Epithelial cell of prostate (primary cell): Measurements from ENCODE around the gene CPED1.
"Not testable (repeated sequence)": the region's sequence is repeated elsewhere in the genome, so short reads cannot be mapped to it uniquely, and the experiment has no call there.

Source experiments
- DNase-seq: peaks from one replicate; pipeline ENCODE4 v3.0.0-alpha.2; 2011; ENCODE audit warnings: low read depth, low spot score
- H3K27ac ChIP-seq: fragments of 450-650 bp; 2 replicates; pipeline ENCODE4 v1.5.1; 2017; ENCODE audit warnings: mild to moderate bottlenecking

CPED1 gene

DNA sequence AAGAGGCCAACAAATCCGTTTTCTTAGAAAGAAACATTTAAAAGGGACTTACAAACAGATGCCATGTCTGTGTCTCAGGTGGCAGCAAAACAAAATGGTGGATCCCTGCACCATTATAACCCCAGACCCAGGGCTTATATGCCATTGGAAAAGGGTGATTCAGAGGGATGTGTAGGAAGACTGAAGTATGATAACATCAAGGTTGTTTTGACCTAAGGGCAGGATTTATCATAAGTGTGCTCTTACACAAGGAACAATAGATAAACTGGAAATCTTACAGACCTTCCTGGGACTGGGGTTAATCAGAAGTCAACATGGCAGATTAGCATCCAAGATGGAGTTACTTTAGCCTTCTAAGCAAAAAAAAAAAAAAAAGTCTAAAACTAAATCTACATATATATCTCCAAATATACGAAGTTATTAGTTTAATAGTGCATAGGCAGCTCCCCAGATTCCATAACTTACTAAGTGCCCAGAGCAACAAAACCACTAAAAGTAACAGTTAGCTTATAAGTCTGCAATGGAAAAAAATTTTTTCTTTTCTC lies 306.0 kb downstream of the CPED1 start:
- H3K27ac ChIP-seq: no peak overlapping the region
- no peak for DNase-seq

DNA sequence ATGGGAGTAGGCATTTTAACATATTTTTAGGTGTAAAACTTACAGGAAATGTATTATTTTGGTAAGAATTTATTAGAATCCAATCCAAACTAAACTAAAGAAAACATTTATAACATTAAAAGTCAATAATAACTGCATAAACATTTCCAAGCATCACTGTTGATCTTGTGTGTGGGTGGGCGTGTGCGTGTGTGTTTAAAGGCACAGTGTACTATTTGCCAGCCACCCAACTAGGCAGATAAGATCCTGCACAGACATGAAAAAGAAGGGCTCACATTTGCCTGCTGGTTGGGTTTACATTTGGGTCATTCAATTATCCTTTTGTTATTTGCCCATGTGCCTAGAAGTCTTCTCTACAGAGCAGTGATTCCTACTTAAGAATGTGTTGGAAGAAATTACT lies 309.3 kb downstream of the CPED1 start:
- no peak for DNase-seq
- no peak overlapping the region for H3K27ac ChIP-seq

DNA sequence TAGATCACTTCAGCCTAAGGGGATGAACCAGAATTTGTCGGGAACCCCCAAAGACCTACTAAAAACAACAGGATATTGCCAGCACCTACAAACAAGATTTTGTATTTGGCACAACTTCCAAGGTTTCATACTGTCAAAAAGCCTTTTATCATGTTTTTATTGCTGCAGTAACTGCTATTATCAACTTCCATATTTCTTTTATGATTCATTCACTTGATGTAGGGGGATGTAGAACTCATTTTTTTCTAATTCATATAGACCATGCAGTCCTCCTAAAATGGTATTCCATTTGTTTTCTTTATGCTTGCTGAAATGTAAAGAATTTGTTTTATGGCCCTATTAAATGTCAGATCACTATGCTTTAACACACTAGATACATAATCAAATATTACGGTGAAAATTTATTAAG lies 310.3 kb downstream of the CPED1 start:
- no peak overlapping the region for H3K27ac ChIP-seq
- no peak for DNase-seq

DNA sequence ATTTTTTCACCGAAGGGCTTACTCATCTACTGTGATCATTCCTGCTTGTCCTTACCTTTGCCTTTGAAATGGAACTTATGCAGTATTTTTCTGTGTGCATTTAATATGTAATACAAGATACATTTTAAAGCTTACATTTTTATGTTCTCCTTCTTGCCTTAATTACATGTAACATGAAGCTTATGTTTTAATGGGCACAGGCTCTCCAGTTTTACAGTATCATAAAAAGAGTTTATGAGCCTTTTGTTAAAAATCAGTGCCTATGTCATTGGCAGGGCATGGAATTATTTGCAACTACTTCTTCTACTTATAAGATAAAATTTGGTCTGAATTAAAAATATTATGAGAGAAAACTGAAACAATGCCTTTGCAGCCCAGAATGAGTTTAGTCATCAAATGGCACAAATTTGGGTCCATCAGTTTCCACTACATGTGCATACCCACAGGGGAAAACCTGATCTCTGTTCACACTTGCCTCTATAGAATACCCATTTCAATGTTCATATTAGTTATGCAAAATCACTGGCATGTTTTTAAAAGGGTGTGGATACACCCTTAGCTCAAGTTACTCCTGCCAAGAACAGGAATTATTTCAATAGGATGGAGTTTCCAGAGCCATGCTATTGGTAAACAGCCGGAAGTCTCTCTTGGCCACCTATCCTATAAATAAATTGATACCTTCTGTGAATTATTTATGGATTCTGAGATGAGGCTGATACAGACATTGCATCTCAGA lies 312.3 kb downstream of the CPED1 start:
- H3K27ac ChIP-seq: peak overlapping the region; percentile 63
- DNase-seq: no peak

DNA sequence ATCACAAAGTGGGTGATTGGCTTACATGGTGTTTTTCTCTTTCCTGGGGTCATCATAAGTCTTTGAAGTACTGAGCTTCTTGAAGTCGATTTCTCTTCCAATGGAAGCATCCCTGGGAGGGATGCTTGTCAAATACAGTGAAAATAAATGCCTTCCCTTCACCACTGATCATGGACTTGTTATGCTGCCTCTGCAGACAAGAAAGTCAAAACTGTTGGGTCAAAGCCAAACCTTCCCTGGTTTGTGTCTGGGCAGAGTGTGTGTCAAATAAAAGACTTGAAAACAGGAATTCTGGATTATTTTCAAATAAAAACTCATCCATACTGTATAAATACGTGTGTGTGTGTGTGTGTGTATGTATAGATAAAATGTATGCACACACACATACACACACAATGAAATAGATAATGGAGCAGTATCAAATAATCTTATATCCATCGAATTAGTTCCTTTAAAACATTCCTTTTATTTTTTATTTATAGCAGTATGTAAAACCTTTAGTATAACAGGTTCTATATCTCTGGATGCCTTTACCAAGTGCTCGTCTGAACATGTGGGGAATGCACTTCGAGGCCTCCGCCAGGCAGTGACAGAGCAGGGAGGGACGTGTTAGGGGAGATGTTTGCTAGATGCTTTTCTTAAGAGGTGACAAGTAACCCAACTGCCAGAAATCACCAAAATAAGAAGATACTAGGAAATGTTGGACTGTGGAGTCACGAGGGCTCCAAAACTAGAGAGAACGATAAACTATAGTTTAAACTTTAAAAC lies 313.1 kb downstream of the CPED1 start:
- peak overlapping the region; percentile 63 for H3K27ac ChIP-seq
- DNase-seq: no peak

DNA sequence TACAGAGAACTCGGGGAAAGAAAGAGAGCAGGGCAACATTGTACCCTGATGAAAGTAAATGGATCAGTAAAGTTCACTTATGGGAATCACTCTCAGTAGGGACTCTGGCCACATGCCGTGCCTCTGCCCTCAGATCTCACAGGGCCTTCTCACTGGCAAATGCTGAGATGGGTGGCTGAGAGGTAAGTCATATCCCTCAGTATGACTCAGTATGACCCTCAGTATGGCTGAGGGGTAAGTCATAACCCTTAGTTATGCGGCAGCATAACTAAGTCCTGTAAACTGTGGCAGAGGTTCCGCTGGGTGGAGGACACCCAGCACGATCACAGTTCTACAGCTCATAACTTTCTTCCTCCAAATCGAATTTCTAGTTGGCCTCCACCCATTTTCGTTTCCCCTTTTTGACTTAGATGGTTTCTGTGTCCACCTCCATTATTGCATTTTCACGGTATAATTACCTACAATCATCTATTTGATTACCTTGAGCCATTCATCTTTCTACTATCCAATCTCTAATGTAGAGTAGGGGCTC lies 313.8 kb downstream of the CPED1 start:
- peak overlapping the region; percentile 63 for H3K27ac ChIP-seq
- DNase-seq: no peak

DNA sequence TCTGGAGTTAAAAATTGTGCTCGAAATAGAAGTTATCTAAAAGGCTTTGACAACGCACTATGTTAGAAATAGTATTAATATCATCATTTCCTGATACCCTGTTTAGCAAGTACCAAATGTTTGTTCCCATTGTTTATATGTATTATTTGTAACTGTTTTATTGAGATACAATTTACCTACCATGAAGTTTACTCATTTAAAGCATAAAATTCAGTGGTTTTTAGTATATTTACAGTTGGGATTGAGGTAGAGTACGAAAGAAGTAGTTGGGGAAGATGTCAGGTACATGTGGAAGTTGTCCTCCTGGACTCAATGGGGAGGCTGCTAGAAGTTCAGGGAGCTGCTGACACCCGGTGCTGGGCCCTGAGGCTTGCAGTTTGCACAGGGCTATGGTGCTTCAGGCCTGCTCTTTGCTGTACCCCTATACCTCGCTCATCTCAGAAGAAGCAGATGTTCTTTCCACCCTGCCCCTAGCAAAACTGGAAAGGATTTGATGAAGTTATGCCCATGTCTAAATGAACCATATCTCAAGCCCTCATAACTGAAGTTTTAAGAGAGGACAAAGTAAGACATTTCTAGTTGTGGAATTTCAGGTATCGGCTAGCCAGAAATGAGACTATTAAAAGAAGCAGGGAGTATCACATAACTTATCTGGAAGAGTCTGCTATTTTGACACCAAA lies 315.1 kb downstream of the CPED1 start:
- no peak overlapping the region for H3K27ac ChIP-seq
- no peak for DNase-seq

DNA sequence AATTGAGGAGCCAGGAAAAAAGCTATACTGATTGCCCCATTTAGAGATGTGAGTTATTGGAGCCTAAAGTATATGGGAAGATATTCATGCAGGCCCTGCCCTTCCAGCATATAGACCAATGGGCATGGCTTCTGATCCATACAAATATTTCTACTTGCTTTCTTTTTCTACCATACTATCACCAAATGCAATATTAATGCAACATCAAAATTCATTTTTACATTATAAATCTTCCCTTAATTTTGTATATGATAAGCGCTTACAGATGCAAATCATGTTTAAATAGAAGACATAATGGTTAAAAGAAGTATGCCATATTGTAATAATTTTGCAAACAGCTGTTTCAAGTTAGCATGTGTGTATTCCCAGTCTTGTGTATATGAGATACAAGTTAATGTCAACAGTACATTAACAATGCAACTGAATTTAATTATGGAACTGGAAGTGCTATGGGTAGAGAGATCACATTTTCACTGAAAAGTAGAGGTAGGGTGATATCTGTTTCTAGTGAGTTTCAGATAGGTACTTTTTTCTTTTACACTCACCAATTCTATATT lies 315.7 kb downstream of the CPED1 start:
- DNase-seq: no peak
- H3K27ac ChIP-seq: no peak overlapping the region

DNA sequence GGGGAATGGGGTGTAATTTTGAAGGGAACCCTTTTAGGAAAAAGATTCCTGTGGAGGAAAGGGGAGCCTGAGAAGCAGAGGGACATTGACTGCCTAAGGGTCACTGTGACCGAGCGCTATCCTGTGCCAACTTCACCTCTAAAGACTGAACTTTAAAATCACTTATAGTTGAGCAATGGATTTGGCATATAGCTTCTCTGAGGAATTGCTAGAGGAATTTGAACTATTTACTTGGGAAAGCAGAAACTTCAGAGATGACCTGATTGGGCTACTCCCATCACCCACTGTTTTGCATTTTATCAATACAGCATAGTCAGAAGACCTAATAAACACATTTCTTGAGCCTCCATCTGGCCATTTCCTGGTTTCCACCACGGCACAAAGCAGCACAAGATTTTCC lies 316.6 kb downstream of the CPED1 start:
- no peak for DNase-seq

DNA sequence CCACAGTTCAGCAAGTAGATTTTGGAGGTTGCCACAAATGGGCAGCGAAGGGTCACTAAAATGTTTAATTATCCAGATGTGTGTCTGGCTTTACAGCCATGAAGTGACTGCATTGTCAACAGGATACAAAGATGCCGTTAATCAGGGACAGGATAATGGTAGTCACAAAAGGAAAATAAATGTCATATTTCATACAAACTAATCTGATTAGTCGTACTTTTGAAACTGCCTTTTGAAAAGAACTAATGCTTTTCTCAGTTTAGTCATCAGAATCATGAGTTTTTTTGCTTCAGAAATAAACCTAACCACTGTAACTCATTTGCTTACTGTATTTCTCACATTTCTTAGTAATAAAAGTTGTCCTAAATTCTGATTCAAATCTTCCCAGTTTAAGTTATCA lies 318.1 kb downstream of the CPED1 start:
- no peak for DNase-seq
- peak overlapping the region; percentile 26 for H3K27ac ChIP-seq

More for the DNA sequence above, 316.6 kb downstream of the CPED1 start:
- H3K27ac ChIP-seq: no peak overlapping the region

DNA sequence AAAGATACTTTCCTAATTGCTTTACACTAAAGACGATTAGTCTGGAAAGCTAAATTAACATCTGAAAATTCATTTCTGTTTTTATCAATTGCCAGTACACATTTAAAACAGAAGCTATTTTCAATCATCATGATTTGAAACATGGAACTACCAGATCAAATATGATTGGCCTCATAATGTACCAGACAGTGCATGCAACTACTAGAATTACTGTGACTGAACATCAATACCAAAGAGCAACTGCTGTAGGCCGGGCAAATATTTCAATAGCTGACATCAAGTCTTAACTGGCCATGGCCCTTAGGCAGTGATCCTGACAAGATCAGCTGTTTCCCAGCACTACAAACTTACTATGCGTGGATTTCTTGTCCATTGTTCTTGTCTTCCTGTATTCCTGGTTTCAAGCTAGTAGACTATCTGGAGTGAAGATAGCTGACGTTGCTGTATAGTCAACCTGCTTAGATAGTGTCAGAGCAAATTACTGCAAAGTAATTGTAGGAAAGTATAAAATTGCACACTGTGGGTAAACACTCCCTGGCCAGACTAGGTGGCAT lies 318.6 kb downstream of the CPED1 start:
- DNase-seq: peak; percentile 51
- peak overlapping the region; percentile 26 for H3K27ac ChIP-seq

DNA sequence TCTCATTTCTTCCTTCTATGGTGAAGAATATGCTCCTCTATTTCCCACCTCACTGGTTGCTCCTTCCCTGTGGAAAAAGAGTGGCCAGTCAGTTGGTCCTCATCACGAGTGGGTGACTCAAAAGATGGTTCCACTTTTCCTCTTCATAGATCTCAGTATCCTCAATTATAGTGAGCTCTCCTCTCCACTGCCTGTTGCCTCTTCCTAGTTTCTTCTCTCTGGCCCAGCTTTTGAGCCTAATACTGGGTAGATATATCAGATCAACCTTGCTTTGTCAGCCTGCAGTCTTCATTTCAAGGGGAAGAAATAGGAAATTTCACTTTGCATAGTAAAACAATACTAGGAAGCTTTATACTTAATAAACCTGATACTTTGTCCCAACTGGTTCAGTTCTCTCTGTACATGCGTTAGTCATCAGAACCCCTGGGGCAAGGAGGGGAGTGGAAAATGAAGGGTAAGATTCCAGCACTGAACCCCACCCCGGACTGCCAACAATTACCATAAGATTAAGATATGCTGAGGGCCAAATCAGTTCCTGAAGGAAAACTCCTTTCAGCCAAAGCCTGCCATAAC lies 324.8 kb downstream of the CPED1 start:
- H3K27ac ChIP-seq: peak overlapping the region; percentile 21
- DNase-seq: peak; percentile 20

DNA sequence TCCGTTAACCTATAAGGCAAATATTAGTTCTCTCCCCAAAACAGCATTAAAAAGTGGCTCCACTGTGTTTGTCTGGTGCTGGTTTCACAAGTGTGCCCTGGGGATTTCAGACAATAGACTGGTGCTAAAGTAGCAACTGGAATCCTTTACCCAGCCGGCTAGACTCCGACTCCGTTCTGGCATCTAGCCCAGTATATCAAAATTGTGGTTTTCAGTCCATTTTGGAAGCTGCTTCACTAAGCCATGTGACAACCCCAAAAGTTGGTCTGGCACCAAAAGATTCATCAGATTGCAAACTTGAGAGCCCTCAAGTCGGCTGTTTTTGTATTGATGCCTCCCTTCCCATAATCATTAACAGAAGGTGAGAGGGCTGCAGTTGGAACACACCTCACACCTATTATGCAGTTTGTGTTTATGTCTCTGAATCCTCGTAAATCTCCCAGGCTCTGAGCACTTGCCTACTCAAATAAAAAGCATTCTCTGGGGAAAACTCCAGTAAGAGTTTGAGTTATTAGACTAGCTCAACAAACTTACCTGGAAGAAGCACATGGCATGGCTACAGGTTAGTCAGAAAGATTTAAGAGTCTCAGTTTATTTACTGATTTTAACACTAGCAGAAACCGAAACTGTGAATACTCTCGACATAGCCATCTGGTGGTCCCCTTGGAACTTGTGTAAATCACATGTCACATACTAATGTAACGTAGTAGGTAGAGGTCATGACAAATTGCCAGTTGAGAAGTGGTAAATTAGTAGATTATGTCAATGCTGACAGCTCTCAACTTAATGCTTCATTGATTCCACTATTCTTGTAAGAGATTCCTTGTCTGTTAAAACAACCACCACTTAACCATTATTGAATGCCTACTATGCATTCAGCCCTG lies 325.5 kb downstream of the CPED1 start:
- peak; percentile 24 for DNase-seq
- peak overlapping the region; percentile 21 for H3K27ac ChIP-seq

DNA sequence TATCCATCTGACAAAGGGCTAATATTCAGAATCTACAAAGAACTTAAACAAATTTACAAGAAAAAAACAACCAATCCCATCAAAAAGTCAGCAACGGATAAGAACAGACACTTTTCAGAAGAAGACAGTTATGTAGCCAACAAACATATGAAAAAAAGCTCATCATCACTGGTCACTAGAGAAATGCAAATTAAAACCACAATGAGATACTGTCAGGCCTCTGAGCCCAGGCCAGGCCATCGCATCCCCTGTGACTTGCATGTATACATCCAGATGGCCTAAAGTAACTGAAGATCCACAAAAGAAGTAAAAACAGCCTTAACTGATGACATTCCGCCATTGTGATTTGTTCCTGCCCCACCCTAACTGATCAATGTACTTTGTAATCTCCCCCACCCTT lies 326.7 kb downstream of the CPED1 start:
- not testable (repeated sequence) for H3K27ac ChIP-seq, DNase-seq

DNA sequence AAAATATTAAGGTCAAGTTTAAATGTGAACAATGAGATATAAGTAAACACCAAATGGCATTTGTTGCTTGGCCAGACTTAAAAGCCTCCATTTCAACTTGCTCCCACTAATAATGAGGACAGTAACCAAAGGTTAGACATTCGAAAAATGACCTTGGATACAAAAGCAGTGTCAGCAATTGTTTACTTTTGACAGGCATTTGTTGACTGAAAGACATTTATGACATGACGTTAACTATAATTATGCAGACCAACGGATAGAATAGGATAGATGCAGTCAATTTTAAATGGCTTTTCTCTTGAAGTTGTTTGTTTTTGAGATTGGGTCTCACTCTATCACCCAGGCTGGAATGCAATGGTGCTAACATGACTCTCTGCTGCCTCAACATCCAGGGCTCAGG lies 333.9 kb downstream of the CPED1 start:
- no peak overlapping the region for H3K27ac ChIP-seq
- DNase-seq: no peak

DNA sequence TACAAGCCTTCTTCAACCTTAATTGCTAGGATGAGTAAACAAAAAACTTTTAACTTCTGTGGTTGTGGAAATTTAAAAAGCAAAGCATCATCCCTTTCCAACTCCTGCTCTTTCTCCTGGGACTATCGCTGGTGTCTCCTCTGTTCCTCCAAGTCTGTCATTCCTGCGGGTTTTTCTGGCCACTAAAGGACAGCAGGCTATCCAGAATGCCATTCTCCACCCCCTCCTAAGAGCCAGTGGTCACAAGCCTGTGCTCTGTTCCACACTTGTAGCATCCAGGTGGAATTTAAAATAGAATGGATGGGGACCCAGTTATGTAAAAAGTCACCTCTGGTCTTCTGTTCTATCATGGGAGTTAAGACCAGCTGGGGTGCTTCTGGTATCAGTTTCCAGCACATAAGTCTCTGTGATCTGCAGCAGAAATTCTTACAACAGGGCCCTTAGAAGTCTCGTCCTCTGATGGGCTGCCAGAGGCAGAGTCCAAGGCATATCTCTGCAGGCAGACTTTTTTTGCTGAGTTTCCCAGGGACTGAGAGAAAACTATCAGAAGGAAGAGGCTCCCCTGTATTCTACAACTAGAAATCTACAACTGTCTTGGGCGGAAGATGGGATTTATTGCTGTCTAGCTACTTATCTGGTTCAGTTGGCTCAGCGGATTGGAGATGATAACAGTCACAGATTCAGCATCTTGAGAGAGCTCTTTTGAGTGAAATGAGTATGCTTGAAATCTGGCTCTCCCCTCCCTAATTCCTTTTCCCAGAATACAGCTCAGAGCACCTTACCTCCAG lies 335.2 kb downstream of the CPED1 start:
- DNase-seq: no peak
- no peak overlapping the region for H3K27ac ChIP-seq

DNA sequence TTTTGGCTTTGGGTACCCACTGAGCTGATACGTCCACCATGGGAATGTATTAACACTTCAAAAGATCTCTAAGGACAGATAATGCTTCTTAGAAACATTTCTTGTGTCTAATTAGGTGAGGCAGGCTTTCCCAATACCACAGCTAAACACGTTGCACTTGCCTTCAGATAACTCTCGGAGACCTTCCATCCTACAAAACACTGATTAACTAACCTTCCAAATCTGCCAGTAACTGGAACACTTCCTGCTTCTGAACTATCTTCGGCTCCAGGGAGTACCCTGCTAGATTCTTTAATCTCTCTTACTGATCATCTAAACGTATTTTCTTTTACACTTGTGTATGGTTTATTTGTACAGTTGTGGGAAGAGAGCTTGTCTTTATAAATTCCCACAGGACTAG lies 339.2 kb downstream of the CPED1 start:
- no peak overlapping the region for H3K27ac ChIP-seq
- DNase-seq: no peak
